HG03378 (cell line): ENCODE data around the gene RIPK1.
"Not testable (repeated sequence)": the region's sequence is repeated elsewhere in the genome, so short reads cannot be mapped to it uniquely, and the experiment has no call there.

Experiments used
- ATAC-seq: cut with Tn5 transposase; IDR thresholded peaks from one replicate; pipeline ENCODE4 v1.9.1; 2021; ENCODE audit warnings: mild to moderate bottlenecking, moderate library complexity; ENCODE audit not compliant: unreplicated experiment

RIPK1 gene

GRCh38 chr6:3133515-3133914 lies 65.2 kb downstream of the RIPK1 start:
- ATAC-seq: no peak

- no peak for ATAC-seq
Measured at GRCh38 chr6:3135668-3136291, 67.5 kb downstream of the RIPK1 start.

GRCh38 chr6:3136292-3137011 lies 68.2 kb downstream of the RIPK1 start:
- ATAC-seq: no peak

GRCh38 chr6:3137057-3137777 lies 68.9 kb downstream of the RIPK1 start:
- no peak for ATAC-seq

- not testable (repeated sequence) for ATAC-seq
Measured at GRCh38 chr6:3137873-3138272, 69.6 kb downstream of the RIPK1 start.

GRCh38 chr6:3138341-3138740 lies 70.0 kb downstream of the RIPK1 start:
- ATAC-seq: no peak

- no peak for ATAC-seq
Measured at GRCh38 chr6:3139090-3139903, 71.0 kb downstream of the RIPK1 start.

- ATAC-seq: no peak
Measured at GRCh38 chr6:3140201-3140600, 71.9 kb downstream of the RIPK1 start.

GRCh38 chr6:3142536-3142935 lies 74.2 kb downstream of the RIPK1 start:
- no peak for ATAC-seq

- no peak for ATAC-seq
Measured at GRCh38 chr6:3143158-3143557, 74.9 kb downstream of the RIPK1 start.

GRCh38 chr6:3144571-3144970 lies 76.3 kb downstream of the RIPK1 start:
- no peak for ATAC-seq

GRCh38 chr6:3147914-3148757 lies 79.8 kb downstream of the RIPK1 start:
- ATAC-seq: no peak

- ATAC-seq: no peak
Measured at GRCh38 chr6:3151691-3152090, 83.4 kb downstream of the RIPK1 start.

- ATAC-seq: no peak
Measured at GRCh38 chr6:3152689-3153088, 84.4 kb downstream of the RIPK1 start.

GRCh38 chr6:3155416-3155815 lies 87.1 kb downstream of the RIPK1 start:
- ATAC-seq: not testable (repeated sequence)

GRCh38 chr6:3156184-3157130 lies 88.2 kb downstream of the RIPK1 start:
- ATAC-seq: not testable (repeated sequence)

GRCh38 chr6:3157131-3157933 lies 89.0 kb downstream of the RIPK1 start, which contains the start of gene TUBB2A:
Gene TUBB2A, minus strand, starts transcription at chr6:3157544. Its CDS starts 81 bp downstream, at chr6:3157463.
- ATAC-seq: no peak
